ENCODE measurements around the gene RBPMS2.
"Not testable (repeated sequence)": the region's sequence is repeated elsewhere in the genome, so short reads cannot be mapped to it uniquely, and the experiment has no call there.

Gene RBPMS2

DNA sequence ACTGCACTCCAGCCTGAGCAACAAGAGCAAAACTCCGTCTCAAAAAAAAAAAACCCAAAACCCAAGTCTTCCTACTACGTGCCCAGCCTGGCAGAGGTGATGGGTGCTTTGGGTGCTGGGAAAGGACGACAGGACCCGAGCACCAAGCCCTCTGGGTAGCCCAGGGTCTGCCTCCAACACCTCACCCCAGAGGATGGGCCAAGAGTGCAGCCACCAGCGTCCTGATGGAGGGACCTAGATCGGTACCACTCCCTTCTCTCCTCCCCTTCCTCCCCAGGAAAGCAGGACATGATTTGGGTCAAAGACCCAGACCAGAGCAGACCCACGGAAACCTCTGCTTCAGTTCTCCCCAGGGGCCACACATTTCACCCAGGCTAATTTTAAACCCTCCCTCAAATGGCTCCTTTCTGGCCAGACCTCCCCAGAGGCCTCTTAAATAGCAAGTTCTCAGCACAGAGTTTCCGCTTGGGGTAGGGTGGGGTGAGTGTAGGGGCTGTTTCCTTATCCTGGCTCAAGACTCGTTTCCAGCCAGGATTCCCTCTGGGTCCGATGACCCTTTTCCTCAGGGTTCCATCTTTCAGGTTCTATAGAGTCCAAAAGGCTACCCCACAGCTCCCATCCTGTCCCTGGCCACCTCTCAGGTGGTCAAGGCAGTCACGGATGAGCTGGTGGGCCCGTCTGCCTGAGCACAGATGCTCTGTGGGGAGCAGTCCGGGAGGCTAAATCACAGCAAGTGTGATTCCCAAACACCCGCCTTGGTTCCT lies 20.5 kb downstream of the RBPMS2 start:
- no peak for DNase-seq (ENCODE audit: low spot score)

DNA sequence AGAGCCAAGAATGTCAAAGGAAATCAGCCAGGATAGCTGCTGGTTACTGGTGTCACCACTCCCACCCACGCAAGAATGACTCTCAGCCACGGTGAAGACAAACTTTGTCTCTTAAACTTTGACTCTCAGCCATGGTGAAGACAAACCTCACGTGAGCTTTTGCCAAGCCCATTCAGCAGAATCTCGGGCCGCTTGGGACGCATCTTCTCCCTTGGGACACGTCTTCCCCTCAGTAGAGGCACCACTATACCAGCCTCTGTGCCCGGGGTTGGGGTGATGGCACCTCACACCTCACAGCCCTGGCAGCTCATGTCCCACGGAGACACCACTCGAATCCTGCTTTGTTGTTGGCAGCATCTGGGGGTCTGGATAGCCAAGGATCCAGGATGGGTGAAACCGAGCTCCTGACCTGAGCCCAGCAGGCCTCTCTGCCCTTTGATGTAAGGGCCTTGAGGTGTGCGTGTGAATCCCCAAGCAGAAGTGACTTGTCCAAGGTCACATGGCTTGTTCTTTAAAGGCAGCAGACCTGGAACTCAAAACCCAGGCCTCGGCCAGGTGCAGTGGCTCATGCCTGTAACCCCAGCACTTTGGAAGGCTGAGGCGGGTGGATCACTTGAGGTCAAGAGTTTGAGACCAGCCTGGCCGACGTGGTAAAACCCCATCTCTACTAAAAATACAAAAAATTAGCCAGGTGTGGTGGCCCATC lies 21.8 kb downstream of the RBPMS2 start:
- no peak for DNase-seq (ENCODE audit: low spot score)

GRCh38 chr15:64751464-64751863 lies 23.9 kb downstream of the RBPMS2 start:
- no peak for DNase-seq (ENCODE audit: low spot score)

DNA sequence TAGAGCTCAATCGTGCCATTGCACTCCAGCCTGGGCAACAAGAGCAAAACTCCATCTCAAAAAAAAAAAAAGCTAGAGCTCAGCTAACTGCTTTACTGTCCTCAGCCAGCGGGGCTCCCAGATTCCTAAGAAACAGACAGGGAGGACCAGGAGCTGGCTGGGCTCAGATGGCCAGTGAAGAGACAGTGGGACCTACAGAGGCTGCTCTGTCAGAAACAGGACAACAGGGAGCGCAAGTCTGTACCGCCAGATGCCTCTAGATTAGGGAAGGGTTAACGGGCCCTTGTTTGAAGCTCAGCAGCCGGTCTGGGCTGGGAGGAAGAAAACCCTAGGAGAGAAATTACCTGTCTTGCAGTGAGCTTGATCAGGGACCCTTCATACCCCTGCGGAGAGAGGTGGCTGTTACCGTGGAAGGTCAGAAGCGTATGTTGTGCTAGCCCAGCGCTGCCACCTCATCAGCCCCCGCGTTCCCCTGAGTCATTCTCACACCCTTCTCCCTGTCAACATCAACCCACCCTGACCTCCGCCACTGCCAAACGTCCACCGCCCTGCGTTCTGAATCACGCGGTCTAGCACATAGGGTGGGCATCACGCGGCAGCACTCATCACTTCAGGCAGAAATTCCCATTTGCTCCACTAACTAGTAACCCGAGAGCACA lies 25.3 kb downstream of the RBPMS2 start:
- DNase-seq (ENCODE audit: low spot score) = peak; percentile 54

DNA sequence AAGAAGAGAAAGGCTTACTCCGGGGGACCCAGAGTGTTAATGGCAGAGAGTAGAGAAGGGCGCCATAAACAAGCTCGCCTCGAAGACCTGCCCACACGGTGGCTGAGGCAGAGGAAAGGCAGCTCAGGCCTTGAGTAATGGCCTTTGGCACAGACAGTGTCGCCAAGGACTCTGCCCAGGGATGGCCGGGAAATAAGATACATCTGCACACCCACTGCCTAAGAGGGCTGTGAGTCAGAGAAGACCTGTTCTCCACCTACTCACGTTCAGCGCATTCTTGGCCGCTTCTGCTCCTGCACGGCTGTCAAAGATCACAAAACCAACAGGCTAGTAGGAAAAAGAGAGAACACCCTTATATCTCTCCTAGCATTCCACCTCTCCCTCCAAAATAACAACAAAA lies 26.2 kb downstream of the RBPMS2 start:
- DNase-seq (ENCODE audit: low spot score) = no peak

GRCh38 chr15:64748251-64748650 lies 27.1 kb downstream of the RBPMS2 start:
- DNase-seq (ENCODE audit: low spot score) = no peak

DNA sequence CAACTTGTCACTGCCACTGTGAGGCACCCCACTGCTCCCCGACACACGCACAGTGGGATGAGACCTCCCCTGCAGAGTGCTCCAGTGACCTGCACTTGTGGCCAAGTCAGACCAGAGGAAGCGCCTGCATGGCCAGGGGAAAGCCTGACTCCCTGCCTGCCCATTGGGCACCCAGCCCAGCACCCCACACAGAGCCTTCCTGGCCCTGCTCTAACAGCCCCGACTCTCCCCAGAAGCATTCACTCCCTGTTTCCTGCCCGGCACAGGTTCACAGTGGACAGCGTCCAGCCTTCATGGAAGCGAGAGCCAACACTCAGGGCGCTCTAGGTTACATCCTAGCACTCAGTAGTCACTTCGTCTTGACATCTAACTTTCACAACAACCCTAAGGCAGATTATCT lies 27.8 kb downstream of the RBPMS2 start:
- no peak for DNase-seq (ENCODE audit: low spot score)

GRCh38 chr15:64746921-64747320 lies 28.5 kb downstream of the RBPMS2 start:
- DNase-seq (ENCODE audit: low spot score) = no peak

DNA sequence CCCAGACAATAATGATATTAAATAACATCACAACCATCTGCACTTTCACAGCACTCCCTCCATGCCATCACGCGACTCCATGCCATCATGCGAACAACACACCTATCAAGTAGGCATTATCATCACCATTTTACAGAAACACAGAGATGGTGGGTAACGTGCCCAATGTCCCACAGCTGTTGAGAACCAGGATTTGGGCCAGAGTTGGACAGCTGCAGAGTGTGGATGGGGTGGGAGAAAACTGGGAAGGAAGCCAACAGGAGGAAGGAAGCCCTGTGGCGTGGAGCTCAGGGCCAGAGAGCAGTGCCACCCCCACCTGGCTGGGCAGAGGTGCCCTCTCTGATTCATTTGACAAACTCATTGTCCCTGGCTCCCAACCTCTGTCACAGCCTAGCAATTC lies 29.0 kb downstream of the RBPMS2 start:
- DNase-seq (ENCODE audit: low spot score) = no peak

- no peak for DNase-seq (ENCODE audit: low spot score)
These were observed 31.7 kb downstream of the RBPMS2 start for GRCh38 chr15:64743691-64744090.

DNA sequence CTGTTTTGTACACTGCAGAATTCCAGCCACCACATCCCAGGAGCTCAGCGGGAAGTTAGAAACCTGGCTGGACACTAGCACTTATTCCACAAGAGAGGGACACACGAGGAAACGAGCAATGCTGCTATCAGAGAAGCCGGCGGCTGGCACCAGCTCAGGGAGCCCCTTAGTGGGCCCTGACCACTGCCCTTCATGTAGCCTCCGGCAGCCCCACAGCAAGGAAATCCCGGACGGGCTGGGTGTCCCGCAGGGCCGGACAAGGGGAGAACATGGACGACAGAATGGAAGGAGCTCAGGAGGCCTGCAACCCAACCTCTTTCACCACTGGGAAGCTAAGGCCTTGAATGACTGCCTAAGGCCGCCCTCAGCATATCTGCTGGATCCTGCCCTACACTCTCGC lies 32.5 kb downstream of the RBPMS2 start:
- no peak for DNase-seq (ENCODE audit: low spot score)

DNA sequence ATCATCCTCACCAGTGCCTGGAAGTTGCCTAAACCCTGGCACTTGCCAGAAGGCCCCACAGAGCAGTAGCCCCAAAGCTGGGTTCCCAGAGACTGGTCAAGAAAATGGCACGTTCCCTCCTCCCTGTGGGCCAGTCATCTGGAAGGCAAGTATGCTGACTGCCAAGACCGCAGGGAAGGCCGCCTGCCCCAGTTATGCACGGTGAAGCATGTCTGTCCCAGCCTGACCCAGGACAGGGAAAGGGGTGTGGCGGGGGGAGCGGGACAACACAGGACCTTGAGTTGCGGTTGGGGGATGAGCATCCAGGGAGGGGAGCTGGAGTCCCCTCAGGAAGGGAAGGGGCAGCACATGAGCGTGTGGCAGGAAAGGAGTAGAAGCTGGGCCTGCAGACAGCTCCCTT lies 33.0 kb downstream of the RBPMS2 start:
- no peak for DNase-seq (ENCODE audit: low spot score)

DNA sequence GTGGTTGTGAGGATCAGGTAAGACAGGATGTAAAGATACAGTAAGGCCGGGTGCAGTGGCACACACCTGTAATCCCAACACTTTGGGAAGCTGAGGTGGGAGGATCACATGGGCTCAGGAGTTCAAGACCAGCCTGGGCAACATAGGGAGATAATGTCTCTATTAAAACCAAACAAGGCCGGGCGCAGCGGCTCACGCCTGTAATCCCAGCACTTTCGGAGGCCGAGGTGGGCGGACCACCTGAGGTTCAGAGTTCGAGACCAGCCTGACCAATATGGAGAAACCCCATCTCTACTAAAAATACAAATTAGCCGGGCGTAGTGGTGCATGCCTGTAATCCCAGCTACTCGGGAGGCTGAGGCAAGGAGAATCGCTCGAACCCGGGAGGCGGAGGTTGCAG lies 33.7 kb downstream of the RBPMS2 start:
- DNase-seq (ENCODE audit: low spot score) = not testable (repeated sequence)

GRCh38 chr15:64740311-64741170 lies 34.8 kb downstream of the RBPMS2 start:
- DNase-seq (ENCODE audit: low spot score) = no peak

DNA sequence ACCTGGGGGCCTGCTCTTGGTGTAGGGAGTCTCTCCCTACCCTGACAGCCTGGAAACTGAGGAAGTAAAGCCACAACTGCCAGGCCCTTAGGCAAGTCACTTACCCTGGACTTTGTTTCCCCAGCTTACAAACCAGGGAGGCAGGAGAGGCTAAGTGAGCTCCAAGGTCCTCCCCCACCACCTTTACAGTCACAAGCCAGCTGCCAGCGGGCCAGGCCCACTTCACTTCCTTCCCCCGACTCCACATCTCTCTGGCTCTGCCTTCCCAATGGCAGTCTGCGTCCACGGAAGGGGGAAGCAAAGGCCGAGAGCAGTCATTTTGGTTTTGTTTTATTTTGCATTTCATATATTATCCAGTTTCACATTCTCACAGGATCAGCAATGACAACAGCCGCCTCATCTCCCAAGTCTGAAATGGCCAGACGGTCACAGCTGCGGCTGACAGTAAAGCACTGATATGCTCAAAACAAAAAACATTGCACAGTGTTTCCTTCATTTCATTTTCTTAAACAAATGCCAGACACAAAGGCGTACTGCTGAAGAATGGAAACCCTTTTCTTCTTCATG lies 35.7 kb downstream of the RBPMS2 start:
- no peak for DNase-seq (ENCODE audit: low spot score)

DNA sequence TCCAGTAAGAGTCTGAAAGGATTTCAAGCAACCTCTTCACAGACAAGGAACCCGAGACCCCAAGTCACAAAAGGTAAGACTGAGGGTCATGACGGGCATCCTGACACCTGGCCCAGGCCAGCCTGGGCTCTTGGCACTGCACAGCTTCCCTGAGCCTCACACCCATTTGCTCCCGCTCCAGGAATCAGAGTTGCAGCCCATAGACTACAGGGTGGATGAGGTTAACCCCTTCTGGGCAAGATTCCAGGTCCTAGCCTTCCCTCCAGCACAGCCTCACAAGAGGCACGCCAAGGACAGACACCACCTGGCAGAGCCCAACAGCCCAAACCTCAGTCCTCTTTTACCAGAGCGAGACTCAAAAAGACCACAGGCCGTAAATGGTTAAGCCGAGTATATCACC lies 36.2 kb downstream of the RBPMS2 start:
- no peak for DNase-seq (ENCODE audit: low spot score)

DNA sequence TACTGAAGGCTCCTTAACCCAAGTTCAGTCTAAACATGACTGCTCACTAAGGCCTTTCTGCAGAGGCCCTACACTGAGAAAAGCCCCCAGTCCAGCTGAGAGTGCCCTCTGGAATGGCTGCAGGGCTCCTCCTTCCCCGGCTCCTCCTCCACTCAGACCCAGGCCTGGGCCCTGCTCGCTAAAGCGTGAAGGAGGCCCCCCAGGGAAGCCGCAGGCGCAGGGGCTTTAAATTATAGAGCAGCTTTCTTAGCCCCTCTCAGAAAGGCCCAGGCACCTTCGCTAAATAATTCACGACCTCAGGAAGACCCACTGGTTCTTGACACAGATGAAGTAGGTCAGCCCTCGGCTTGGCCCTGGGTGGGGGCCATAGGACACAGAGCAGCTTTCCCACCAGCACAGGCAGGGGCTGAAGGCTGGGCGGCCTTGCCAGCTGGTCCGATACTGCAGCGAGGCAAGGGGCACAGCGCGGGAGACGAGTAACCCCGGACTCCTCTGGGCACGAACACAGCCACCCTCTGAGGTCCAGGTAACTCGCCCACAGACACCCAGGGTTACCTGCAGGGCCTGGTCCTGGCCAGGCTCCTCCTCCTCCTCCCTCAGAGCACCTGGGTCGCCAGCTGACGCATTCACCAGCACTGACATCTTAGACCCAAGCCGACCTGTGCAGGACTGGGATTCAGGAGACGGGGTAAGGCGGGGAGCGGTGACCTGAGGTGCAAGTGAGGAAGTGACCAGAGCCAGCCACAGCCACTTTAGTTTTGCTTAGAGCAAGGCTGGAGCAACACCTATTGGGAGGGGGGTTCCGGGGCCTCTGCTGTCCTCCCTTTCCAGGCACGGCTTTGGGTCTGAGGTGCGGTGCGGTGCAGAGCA lies 36.9 kb downstream of the RBPMS2 start:
- no peak for DNase-seq (ENCODE audit: low spot score)

- no peak for DNase-seq (ENCODE audit: low spot score)
These were observed 43.1 kb downstream of the RBPMS2 start for GRCh38 chr15:64732156-64732860.

DNA sequence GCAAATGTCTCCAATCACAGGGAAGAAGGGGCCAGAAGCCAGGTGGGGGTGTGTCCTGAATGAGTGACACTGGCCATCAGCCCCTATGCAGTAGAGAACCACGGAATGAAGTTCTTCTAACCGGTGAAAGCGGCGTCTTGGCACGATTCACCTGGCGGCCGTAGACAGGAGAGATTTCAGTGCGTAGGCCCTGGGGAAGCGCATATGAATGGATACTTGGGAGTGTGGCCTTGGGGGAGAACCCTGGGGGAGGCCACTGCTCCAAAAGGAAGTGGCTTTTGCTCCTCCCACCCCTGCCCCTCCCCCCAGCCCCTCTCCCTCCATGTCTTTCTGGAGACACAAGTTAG lies 43.6 kb downstream of the RBPMS2 start:
- DNase-seq (ENCODE audit: low spot score) = no peak
